Activated T-helper 1 cell treated with anti-CD3 and anti-CD28 coated beads, Interleukin-2, amount 50 U/mL, for 16 hours (primary cell): ENCODE data around the gene RCC2.
"Not testable (repeated sequence)": the region's sequence is repeated elsewhere in the genome, so short reads cannot be mapped to it uniquely, and the experiment has no call there.

Experiments
- DNase-seq, 2 donors: peaks; one replicate each; pipeline ENCODE4 v3.0.0-alpha.2; 2020; ENCODE audit warnings: low read depth in 1 of 2, low spot score in 1 of 2

RCC2 gene

GRCh38 chr1:17439250-17440073 is at the start of gene RCC2:
RCC2 (minus strand) TSS chr1:17439677; CDS start chr1:17438514, 1,163 bp downstream.
- DNase-seq = peak; percentile 39 to 65

GRCh38 chr1:17486242-17486641 is 46.8 kb upstream of the RCC2 start:
- no peak for DNase-seq

DNA sequence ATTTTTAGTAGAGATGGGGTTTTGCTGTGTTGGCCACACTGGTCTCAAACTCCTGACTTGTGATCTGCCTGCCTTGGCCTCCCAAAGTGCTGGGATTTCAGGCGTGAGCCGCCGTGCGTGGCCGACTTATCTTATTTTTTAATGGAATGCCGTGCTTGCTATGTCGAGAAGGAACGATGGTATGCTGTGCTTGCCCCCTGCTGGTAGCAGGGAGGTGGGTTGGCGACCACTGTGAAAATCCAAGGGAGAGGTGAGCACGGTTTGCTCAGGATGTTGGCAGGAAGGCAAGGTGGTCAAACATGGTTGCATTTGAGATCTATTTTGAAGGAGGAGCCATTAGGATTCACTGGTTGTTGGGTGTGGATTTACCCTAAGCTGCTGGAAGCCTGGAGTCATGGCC is 45.8 kb upstream of the RCC2 start:
- no peak for DNase-seq

DNA sequence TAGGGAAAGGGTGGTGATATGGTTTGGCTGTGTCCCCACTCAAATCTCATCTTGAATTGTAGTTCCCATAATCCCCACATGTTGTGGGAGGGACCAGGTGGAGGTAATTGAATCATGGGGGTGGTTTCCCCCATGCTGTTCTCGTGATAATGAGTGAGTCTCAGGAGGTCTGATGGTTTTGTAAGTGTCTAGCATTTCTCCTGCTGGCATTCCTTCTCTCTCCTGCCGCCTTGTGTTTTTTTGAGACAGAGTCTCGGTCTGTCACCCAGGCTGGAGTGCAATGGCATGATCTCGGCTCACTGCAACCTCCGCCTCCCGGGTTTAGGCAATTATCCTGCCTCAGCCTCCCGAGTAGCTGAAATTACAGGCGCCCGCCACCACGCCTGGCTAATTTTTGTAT is 42.5 kb upstream of the RCC2 start:
- DNase-seq = not testable (repeated sequence)

DNA sequence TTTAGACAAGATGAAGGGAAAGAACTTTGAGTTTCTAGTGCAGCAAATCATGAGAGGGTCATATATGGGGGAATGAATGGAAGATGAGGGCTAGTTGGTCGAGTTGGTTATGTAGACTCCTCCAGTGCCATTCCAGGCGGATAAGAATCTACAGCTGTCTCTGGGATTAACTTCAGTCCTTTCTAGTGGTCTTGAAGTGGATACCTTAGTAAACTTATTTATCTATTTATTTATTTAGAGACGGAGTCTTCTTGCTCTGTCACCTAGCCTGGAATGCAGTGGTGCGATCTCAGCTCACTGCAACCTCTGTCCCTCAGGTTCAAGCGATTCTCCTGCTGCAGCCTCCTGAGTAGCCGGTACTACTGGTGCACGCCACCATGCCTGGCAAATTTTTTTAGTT is 41.4 kb upstream of the RCC2 start:
- DNase-seq = no peak

- no peak for DNase-seq
Measured at GRCh38 chr1:17475752-17476151, 36.3 kb upstream of the RCC2 start.

DNA sequence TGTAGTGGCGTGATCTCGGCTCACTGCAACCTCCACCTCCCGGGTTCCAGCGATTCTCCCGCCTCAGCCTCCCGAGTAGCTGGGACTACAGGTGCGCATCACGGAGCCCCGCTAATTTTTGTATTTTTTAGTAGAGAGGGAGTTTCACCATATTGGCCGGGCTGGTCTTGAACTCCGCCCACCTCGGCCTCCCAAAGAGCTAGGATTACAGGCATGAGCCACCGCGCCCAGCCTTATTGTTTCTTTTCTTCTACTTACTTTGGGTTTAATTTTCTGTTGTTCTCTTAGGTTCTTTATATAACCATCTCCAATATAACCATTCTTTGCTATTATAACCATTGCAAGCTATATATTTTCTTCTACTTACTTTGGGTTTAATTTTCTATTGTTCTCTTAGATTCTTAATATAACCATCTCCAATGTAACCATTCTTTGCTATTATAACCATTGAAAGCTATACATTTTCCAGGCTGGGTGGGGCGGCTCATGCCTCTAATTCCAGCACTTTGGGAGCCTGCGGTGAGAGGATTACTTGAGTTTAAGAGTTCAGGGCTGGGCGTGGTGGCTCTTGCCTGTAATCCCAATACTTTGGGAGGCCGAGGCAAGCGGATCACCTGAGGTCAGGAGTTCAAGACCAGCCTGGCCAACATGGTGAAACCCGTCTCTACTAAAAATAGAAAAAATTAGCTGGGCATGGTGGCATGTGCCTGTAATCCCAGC is 35.5 kb upstream of the RCC2 start:
- DNase-seq = not testable (repeated sequence)

- no peak for DNase-seq
Measured at GRCh38 chr1:17472814-17473213, 33.3 kb upstream of the RCC2 start.

DNA sequence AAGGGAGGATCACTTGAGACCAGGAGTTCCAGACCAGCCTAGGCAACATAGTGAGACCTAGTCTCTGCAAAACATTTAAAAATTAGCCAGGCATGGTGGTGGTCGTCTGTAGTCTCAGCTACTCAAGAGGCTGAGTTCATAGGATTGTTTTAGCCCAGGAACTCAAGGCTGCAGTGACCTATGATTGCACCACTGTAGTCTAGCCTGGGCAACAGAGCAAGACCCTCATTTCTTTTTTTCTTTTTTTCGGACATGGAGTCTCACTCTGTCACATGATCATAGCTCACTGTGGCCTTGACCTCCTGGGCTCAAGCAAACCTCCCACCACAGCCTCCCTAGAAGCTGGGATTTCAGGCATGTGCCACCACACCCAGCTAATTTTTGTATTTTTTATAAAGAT is 31.9 kb upstream of the RCC2 start:
- no peak for DNase-seq

DNA sequence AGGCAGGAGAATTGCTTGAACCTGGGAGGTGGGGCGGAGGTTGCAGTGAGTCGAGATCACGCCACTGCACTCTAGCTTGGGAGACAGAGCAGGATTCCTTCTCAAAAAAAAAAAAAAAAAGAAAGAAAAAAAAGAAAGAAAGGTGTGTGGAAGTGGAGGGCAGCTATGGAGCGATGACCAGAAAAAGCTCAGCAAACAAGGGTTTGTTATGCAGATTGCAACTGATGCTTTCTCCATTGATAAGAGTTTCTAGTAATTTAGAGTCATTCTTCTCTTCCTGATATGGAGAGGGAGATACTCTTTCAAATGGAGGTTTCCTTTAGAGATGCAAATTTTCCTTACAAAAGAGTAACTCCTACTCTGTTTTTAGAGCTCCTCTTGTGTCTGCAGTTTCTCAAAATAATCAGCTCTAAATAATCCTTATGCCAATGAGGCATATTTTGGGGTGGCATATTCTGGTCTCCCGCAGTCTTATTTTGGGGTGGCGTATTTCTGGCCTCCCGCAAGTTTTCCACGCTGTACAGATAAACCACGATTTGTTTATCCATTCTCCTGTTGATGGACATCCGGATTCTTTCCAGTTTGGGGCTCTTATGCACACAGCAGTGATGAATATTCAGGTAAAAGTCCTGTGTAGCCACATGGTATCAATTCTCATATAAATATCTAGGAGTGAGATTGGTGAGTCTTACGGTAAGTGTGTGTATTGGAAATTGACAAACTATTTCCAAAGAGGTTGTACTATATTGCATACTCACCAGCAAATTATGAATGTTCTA is 30.7 kb upstream of the RCC2 start:
- no peak for DNase-seq

- not testable (repeated sequence) for DNase-seq
Measured at GRCh38 chr1:17468357-17469265, 29.1 kb upstream of the RCC2 start.

DNA sequence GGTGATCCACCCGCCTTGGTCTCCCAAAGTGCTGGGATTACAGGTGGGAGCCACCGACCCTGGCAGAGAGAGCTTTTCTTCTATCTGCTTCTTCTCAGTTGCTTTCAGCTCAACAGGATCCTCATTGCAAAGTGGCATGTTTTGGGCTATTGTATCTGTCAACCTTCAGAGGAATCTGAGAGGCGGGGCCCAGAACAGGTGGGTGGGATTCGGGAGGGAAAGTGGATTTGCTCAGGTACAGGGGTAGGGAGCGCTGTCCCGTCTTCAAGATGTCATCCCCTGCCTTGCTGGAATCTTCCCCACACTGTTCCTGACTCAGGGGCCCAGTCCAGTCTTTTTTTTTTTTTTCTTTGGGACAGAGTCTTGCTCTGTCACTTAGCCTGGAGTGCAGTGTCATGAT is 26.9 kb upstream of the RCC2 start:
- DNase-seq = no peak

DNA sequence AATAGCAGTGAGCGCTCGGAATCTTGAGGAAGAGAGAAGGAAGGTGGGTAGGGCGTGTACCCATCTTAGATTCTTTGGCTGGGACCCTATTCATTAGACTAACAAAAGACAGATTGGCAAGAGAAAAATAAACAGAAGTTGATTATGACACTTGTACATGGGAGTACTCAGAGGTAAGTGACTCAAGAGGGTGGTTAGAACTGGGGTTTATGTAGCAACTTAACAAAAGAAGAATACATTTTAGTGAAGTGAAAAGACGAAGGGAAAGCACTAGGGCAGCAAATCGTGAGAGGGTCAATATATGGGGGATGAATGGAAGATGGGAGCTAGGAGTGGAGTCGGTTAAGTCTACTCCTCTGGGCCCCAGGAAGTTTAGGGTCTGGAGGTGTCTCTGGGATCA is 25.8 kb upstream of the RCC2 start:
- DNase-seq = no peak

DNA sequence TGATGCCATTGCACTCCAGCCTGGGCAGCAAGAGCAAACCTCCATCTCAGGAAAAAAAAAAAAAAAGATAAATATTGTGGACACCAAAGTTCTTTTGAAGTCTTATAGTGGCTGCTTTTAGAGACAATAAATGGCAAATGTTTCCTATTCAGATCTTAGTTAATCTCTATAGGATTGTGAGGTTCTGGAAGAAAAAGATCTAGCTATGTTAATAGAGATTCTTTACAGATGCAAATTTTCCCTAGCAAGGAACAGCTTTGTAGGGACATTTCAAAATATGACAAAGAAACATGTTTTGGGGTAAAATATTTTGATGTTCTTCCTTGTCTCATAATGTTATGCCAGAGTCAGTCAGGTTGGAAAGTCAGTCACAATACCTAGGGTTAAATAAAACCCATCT is 24.5 kb upstream of the RCC2 start:
- no peak for DNase-seq

DNA sequence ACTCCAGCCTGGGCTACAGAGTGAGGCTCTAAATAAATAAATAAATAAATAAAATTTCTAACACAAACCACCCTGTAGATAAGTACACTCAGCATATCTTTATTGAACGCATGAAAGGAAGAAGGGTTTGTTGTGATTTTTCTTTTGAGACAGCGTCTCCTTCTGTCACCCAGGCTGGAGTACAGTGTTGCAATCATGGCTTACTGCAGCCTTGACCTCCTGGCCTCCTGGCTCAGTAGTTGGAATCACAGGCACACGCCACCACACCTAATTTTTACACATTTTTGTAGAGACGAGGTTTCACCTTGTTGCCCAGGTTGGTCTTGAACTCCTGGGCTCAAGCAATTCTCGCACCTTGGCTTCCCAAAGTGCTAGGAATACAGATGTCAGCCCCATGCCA is 23.2 kb upstream of the RCC2 start:
- no peak for DNase-seq

- no peak for DNase-seq
Measured at GRCh38 chr1:17460219-17460618, 20.7 kb upstream of the RCC2 start.

GRCh38 chr1:17458794-17459193 is 19.3 kb upstream of the RCC2 start:
- no peak for DNase-seq

- DNase-seq = no peak
Measured at GRCh38 chr1:17452686-17453085, 13.2 kb upstream of the RCC2 start.

DNA sequence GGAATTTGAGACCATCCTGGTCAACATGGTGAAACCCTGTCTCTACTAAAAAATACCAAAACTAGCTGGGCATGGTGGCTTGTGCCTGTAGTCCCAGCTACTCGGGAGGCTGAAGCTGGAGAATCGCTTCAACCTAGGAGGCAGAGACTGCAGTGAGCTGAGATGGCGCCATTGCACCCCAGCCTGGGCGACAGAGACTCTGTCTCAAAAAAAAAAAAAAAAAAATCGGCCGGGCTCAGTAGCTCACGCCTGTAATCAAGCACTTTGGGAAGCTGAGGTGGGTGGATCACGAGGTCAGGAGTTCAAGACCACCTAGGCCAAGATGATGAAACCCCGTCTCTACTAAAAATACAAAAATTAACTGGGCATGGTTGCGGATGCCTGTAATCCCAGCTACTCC is 12.7 kb upstream of the RCC2 start:
- not testable (repeated sequence) for DNase-seq

GRCh38 chr1:17451731-17452130 is 12.3 kb upstream of the RCC2 start:
- DNase-seq = no peak

GRCh38 chr1:17447501-17447992 is 8.1 kb upstream of the RCC2 start:
- no peak for DNase-seq
